SHP77 (cell line): ENCODE data around the gene LAPTM5.

Experiments used
- DNase-seq, 2 experiments: peaks; one replicate each; lab custom pipeline; 2025; lab: John Stamatoyannopoulos, UW

Gene LAPTM5

GRCh38 chr1:30742300-30742962, 15.1 kb downstream of the LAPTM5 start:
- DNase-seq, result no peak

GRCh38 chr1:30741239-30741894, 16.2 kb downstream of the LAPTM5 start:
- peak; percentile 35 to 62 for DNase-seq

- no peak for DNase-seq
Observed at GRCh38 chr1:30740251-30741238, 17.0 kb downstream of the LAPTM5 start.

- no peak for DNase-seq
Observed at GRCh38 chr1:30739601-30740000, 18.0 kb downstream of the LAPTM5 start.

GRCh38 chr1:30738715-30739559, 18.6 kb downstream of the LAPTM5 start:
- no peak for DNase-seq

GRCh38 chr1:30738040-30738714, 19.4 kb downstream of the LAPTM5 start:
- DNase-seq, result no peak

- no peak for DNase-seq
Observed at GRCh38 chr1:30737357-30738039, 20.1 kb downstream of the LAPTM5 start.

- DNase-seq, result no peak
Observed at GRCh38 chr1:30735668-30736498, 21.7 kb downstream of the LAPTM5 start.

- DNase-seq, result no peak
Observed at GRCh38 chr1:30735124-30735523, 22.4 kb downstream of the LAPTM5 start.

GRCh38 chr1:30734580-30734979, 23.0 kb downstream of the LAPTM5 start:
- no peak for DNase-seq

GRCh38 chr1:30734106-30734505, 23.5 kb downstream of the LAPTM5 start:
- no peak for DNase-seq

GRCh38 chr1:30733493-30733892, 24.1 kb downstream of the LAPTM5 start:
- no peak for DNase-seq

GRCh38 chr1:30732277-30732996, 25.1 kb downstream of the LAPTM5 start:
- DNase-seq, result no peak

GRCh38 chr1:30731806-30732276, 25.7 kb downstream of the LAPTM5 start:
- no peak for DNase-seq

- no peak for DNase-seq
Observed at GRCh38 chr1:30731109-30731805, 26.3 kb downstream of the LAPTM5 start.

- no peak for DNase-seq
Observed at GRCh38 chr1:30730346-30731108, 27.0 kb downstream of the LAPTM5 start.

- no peak for DNase-seq
Observed at GRCh38 chr1:30729901-30730300, 27.7 kb downstream of the LAPTM5 start.
